Vein endothelial cell (primary cell): ENCODE measurements around the gene MNAT1. TPM values are rescaled to one million over a fixed set of nuclear protein-coding genes. Genes with fewer than 3 reads are reported as not detected.

Experiments
- small RNA-seq: library from RNA; depleted of rRNA; stranded (forward); fragments of <200 nt; gene quantifications from one replicate; pipeline ENCODE3, GENCODE V24; 2012
- total RNA-seq: library from RNA; depleted of rRNA; stranded (reverse); fragments of >200 nt; gene quantifications from 2 replicates; pipeline ENCODE4 v1.2.3, GENCODE V29; 2012

MNAT1 gene
- total RNA-seq, result 58.8 and 77.4 TPM in 2 replicates

DNA sequence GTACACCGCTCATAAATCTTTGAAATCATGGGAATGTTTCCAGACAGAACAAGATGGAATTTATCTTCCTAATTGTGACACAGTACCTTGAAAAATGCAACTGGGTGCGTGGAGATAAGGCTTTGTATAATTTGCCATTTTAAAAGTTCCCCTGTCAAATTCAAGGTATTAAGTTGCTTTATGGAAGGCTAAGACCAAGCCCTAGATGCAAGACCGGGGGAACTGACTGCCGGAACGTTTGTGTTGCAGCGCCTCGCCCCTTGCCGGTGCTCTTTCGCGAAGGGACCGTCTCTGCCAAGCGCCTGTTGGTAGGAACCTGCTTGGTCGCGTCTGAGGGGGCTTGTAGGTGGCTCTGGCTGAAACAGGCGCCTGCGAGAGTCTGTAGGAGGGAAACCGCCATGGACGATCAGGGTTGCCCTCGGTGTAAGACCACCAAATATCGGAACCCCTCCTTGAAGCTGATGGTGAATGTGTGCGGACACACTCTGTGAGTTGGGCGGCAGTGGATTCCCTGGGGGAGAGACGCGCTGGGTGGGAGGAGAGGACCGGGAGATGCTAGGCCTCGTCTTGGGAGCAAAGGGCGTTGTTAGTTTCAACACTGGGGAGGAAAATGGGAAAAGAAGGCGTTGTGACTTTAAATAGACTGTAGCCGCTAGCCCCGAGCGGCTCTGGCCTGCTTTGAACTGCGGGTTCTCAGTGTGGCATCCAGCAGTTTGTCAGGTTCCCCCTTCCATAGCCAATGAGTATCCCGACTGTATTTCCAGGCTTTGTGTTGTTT, at the start of gene MNAT1:
MNAT1 (plus strand) TSS at position 297 of the 778 bp plus-strand sequence; CDS start at position 399, 102 bp downstream.

GRCh38 chr14:60723907-60724618, 10.5 kb upstream of the MNAT1 start, which contains the start of gene SIX4:
Gene SIX4 (minus strand): TSS chr14:60724351. CDS start chr14:60724074, 277 bp downstream.

GRCh38 chr14:60980811-60981632, 246.5 kb downstream of the MNAT1 start, which contains the start of the genes SLC38A6 and TRMT5:
Gene SLC38A6 (plus strand): TSS chr14:60981245. CDS start chr14:60981278, 33 bp downstream.
Gene TRMT5 (minus strand): TSS chr14:60981079. CDS start chr14:60980973, 106 bp downstream.

Small RNAs within 50 kb of the gene (small RNA-seq; reads per million reads assigned to genes)
- not detected for gene RNU6-398P

Other genes with a start within 250 kb of the MNAT1 start
- under 0.01 TPM in 1 of 2 replicates, not detected in the other for gene C14orf39, start 248.7 kb upstream of the MNAT1 start, total RNA-seq
- gene SIX6, start 225.6 kb upstream of the MNAT1 start, total RNA-seq, result not detected in 2 replicates
- 0.33 and 0.48 TPM in 2 replicates for gene SIX1, start 85.3 kb upstream of the MNAT1 start, total RNA-seq
- 4.5 and 6.9 TPM in 2 replicates for gene SIX4, start 10.4 kb upstream of the MNAT1 start, total RNA-seq
- gene TRMT5, start 246.3 kb downstream of the MNAT1 start, total RNA-seq, result 6.9 and 11.8 TPM in 2 replicates
- 28.4 and 34.4 TPM in 2 replicates for gene SLC38A6, start 246.5 kb downstream of the MNAT1 start, total RNA-seq